Stomach (tissue), 4 donors: Measurements from ENCODE around the gene ARHGAP15.

Source experiments
- CTCF ChIP-seq, 7 experiments: fragments of 450-650 bp in 4 of 7; fragments of 200-600 bp in 3 of 7; sonication (generic) in 3 of 7; IDR thresholded peaks; one replicate each; pipeline ENCODE4 v1.5.1; 2016 to 2019; ENCODE audit warnings: antibody characterized with exemption in 7 of 7, control low read depth in 2 of 7, mild to moderate bottlenecking in 1 of 7
- POLR2A ChIP-seq, 4 donors: fragments of 450-650 bp; IDR thresholded peaks; one replicate each; pipeline ENCODE4 v1.6.1; 2016; ENCODE audit warnings: antibody characterized with exemption in 4 of 4, control low read depth in 2 of 4, mild to moderate bottlenecking in 1 of 4, moderate library complexity in 1 of 4

DNA sequence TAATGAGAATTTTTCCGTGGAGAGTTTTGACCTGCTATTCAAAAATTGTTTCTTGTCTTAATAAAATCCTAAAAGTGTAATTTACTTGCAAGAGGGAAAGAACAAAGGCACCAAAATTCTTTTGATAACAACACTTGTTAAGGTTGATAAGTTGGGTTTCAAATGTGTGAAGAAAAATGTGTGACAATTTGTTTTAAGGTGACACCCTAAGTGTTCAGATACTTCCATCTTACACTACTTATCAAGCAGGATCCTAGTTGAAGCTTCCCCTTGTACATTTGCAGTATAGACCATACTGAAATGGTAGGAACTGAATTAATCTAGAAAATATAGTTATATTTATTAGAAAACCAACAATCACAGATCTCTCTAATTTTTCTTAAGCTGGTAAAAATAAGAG, 204.6 kb downstream of the ARHGAP15 start:
- TF ChIP-seq POLR2A (IDR thresholded peaks at IDR 0.05) (no peak), CTCF (IDR thresholded peaks at IDR 0.05) (no peak)
